Activated T-helper 17 cell treated with anti-CD3 and anti-CD28 coated beads, Interleukin-2, amount 50 U/mL, for 72 hours (primary cell): ENCODE data around the gene RPH3AL. TPM values are rescaled to one million over a fixed set of nuclear protein-coding genes. Genes with fewer than 3 reads are reported as not detected.
"Not testable (repeated sequence)": the region's sequence is repeated elsewhere in the genome, so short reads cannot be mapped to it uniquely, and the experiment has no call there.

Source experiments
- ATAC-seq: fragments of 150-1000 bp; cut with Tn5 transposase; replicated peaks from 2 replicates; pipeline ENCODE4 v1.10.0; 2021; ENCODE audit warnings: mild to moderate bottlenecking, moderate library complexity
- H3K27ac Mint-ChIP-seq: one replicate; pipeline ENCODE4 v1.8.0; 2022; ENCODE audit warnings: mixed read lengths
- H3K27me3 Mint-ChIP-seq: one replicate; pipeline ENCODE4 v1.8.0; 2022; ENCODE audit warnings: mixed read lengths
- H3K36me3 Mint-ChIP-seq: one replicate; pipeline ENCODE4 v1.8.0; 2022; ENCODE audit warnings: low read depth, mild to moderate bottlenecking, mixed read lengths
- H3K4me1 Mint-ChIP-seq: one replicate; pipeline ENCODE4 v1.8.0; 2022; ENCODE audit warnings: mixed read lengths
- H3K4me3 Mint-ChIP-seq: one replicate; pipeline ENCODE4 v1.8.0; 2022; ENCODE audit warnings: mild to moderate bottlenecking, mixed read lengths
- H3K9me3 Mint-ChIP-seq: one replicate; pipeline ENCODE4 v1.8.0; 2022; ENCODE audit warnings: mixed read lengths
- total RNA-seq, 2 donors: library from RNA; stranded (reverse); gene quantifications; one replicate each; pipeline ENCODE4 v1.2.3, GENCODE V29; 2022

RPH3AL gene
- total RNA-seq, 2 donors from 2014 or later, result 1.9 to 2.5 TPM

- Mint-ChIP-seq H3K27ac (no peak overlapping the region), H3K36me3 (no peaks in the 10 kb centered on the region), H3K4me3 (no peak overlapping the region), H3K27me3 (no peaks in the 10 kb centered on the region), H3K4me1 (peaks cover 5% of the 10 kb centered on the region), H3K9me3 (peaks cover 3% of the 10 kb centered on the region)
- ATAC-seq, result no peak
Observed at GRCh38 chr17:245020-245419, 107.6 kb downstream of the RPH3AL start.

DNA sequence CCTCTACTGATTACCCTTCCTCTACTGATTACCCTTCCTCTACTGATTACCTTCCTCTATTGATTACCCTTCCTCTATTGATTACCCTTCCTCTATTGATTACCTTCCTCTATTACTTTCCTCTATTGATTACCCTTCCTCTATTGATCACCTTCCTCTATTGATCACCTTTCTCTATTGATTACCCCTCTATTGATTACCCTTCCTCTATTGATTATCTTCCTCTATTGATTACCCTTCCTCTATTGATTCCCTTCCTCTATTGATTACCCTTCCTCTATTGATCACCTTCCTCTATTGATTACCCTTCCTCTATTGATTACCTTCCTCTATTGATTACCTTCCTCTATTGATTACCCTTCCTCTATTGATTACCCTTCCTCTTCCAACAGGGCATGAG is 108.7 kb downstream of the RPH3AL start:
- not testable (repeated sequence) for H3K36me3 Mint-ChIP-seq, H3K4me1 Mint-ChIP-seq, H3K4me3 Mint-ChIP-seq, H3K9me3 Mint-ChIP-seq, ATAC-seq, H3K27ac Mint-ChIP-seq, H3K27me3 Mint-ChIP-seq

- H3K36me3 Mint-ChIP-seq, result no peaks in the 10 kb centered on the region
- no peak for ATAC-seq
- H3K4me1 Mint-ChIP-seq, result no peaks in the 10 kb centered on the region
- no peaks in the 10 kb centered on the region for H3K27me3 Mint-ChIP-seq
- H3K27ac Mint-ChIP-seq, result no peak overlapping the region
- H3K4me3 Mint-ChIP-seq, result no peak overlapping the region
- peaks cover 3% of the 10 kb centered on the region for H3K9me3 Mint-ChIP-seq
Observed at GRCh38 chr17:238964-239259, 113.7 kb downstream of the RPH3AL start.

DNA sequence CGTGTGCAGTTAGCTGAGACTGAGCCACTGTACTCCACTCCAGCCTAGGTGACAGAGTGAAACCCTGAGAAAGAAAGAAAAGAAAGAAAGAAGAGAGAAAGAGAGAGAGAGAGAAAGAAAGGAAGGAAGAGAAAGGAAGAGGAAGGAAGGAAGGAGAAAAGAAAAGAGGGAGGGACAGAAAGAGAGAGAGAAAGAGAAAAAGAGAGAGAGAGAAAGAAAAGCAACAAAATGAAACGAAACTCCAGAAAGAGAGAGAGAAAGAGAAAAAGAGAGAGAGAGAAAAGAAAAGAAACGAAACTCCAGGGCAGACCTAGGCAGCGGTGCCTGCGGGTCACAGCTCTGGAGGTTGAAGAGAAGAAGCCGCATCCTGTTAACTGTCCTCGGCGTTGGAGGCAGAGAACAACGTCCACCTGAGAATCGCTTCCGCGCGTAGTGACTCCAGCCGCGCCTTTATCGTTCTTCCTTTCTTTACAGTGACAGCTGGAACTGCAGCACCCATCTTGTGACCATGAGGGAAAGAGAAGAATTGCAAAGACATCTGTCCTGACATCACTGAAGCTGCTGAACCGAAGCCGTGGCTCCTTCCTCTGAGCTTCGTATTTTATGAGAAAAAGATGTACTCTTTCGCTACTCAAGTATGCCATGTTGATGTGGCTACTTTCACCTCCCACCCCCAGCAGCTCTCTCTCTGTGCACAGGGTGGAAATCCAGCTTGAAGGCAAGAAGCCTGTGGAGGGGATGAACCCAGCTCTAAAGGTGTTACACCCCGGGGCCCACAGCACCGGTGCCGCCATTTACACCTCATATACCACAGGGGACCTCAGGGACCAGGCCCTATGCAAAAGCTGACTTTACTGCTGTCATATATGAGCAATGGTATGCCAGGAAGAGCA is 114.3 kb downstream of the RPH3AL start:
- Mint-ChIP-seq H3K9me3 (no peaks in the 10 kb centered on the region), H3K4me3 (no peak overlapping the region), H3K4me1 (no peaks in the 10 kb centered on the region), H3K27ac (no peak overlapping the region), H3K27me3 (no peaks in the 10 kb centered on the region), H3K36me3 (no peaks in the 10 kb centered on the region)
- no peak for ATAC-seq

GRCh38 chr17:237406-237955 is 115.1 kb downstream of the RPH3AL start:
- no peaks in the 10 kb centered on the region for H3K27me3 Mint-ChIP-seq
- ATAC-seq, result no peak
- no peak overlapping the region for H3K27ac Mint-ChIP-seq
- no peaks in the 10 kb centered on the region for H3K9me3 Mint-ChIP-seq
- no peaks in the 10 kb centered on the region for H3K4me1 Mint-ChIP-seq
- no peak overlapping the region for H3K4me3 Mint-ChIP-seq
- no peaks in the 10 kb centered on the region for H3K36me3 Mint-ChIP-seq

DNA sequence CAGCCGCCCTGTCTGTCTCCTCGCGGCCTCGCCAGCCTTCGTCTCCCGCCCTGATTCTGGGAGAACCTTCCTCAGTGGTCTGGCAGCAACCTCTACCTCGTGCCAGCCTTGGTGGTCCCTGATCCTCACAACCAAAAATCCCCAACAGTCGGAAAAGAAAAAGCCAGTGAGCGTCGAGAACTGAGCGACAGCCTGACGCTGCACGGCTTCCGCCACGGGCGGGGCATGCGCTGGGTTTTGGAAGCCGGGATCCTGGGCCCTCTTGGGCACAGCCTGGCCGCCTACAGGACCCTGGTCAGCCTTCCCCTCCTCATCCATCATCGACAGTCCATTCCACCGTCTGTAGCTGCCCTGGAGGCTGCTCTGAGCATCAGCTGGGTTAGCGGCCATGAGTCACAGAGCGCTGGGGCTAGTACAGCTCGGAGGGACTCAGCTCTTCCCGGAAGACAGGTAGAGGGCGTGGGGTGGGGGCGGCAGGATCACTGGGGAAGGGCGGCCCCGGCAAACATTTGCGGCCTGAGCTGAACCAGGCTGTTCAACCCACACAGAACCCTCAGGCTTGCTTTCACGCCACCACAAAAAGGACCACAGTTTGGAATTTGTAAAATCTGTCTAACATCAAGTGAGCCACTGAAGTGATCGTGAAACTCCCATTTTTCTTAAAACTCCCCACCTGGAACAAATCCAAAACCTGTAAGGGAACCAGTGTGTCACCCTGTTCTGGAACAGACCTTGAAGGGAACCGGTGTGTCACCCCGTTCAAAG is 115.8 kb downstream of the RPH3AL start:
- H3K4me3 Mint-ChIP-seq, result no peak overlapping the region
- H3K4me1 Mint-ChIP-seq, result no peaks in the 10 kb centered on the region

GRCh38 chr17:235831-236640 is 116.6 kb downstream of the RPH3AL start:
- H3K36me3 Mint-ChIP-seq, result no peaks in the 10 kb centered on the region
- H3K27ac Mint-ChIP-seq, result no peak overlapping the region
- H3K4me1 Mint-ChIP-seq, result no peaks in the 10 kb centered on the region

More for the DNA sequence above, 115.8 kb downstream of the RPH3AL start:
- Mint-ChIP-seq H3K27ac (no peak overlapping the region), H3K27me3 (no peaks in the 10 kb centered on the region), H3K9me3 (no peaks in the 10 kb centered on the region), H3K36me3 (no peaks in the 10 kb centered on the region)
- ATAC-seq, result no peak

DNA sequence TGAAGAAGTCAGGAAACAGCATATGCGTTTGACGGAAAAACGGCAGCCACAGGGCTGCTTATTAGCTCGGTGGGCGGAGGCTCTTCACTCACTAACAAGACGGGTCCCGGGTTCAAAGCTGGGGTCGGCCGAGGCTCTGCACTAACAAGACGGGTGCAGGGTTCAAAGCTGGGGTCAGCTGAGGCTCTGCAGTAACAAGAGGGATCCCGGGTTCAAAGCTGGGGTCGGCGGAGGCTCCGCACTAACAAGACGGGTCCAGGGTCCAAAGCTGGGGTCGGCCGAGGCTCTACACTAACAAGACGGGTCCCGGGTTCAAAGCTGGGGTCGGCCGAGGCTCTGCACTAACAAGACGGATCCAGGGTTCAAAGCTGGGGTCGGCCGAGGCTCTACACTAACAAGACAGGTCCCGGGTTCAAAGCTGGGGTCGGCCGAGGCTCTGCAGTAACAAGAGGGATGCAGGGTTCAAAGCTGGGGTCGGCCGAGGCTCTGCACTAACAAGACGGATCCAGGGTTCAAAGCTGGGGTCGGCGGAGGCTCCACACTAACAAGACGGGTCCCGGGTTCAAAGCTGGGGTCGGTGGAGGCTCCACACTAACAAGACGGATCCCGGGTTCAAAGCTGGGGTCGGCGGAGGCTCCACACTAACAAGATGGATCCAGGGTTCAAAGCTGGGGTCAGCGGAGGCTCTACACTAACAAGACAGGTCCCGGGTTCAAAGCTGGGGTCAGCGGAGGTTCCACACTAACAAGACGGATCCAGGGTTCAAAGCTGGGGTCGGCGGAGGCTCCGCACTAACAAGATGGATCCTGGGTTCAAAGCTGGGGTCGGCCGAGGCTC is 117.4 kb downstream of the RPH3AL start:
- H3K27ac Mint-ChIP-seq, H3K4me1 Mint-ChIP-seq, H3K4me3 Mint-ChIP-seq, ATAC-seq, H3K36me3 Mint-ChIP-seq, H3K27me3 Mint-ChIP-seq, H3K9me3 Mint-ChIP-seq: not testable (repeated sequence)

More at GRCh38 chr17:235831-236640, 116.6 kb downstream of the RPH3AL start:
- H3K4me3 Mint-ChIP-seq, result no peak overlapping the region
- no peaks in the 10 kb centered on the region for H3K27me3 Mint-ChIP-seq
- H3K9me3 Mint-ChIP-seq, result no peaks in the 10 kb centered on the region
- no peak for ATAC-seq

GRCh38 chr17:234163-234993 is 118.2 kb downstream of the RPH3AL start:
- not testable (repeated sequence) for H3K27ac Mint-ChIP-seq, H3K4me1 Mint-ChIP-seq, ATAC-seq, H3K36me3 Mint-ChIP-seq, H3K9me3 Mint-ChIP-seq, H3K4me3 Mint-ChIP-seq, H3K27me3 Mint-ChIP-seq

DNA sequence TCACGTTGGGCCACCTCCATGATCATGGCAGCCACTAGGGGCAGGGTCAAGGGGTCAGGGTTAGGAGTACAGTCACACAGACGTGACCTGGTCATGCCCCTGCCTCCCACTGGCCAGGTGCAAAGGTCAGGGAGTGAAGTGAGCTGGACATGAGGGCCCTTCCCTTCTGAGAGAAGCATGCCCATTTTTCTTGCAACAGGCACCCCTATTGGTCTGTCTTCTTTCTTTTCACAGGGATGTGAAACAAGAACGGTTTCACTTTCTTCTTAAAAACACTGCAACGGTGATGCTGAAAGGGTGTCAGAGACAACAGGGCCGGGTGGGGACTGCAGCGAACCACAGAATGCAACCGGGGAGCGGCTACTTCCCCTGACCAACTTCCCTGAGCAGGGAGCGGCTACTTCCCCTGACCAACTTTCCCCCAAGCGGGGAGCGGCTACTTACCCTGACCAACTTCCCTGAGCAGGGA is 119.1 kb downstream of the RPH3AL start:
- H3K9me3 Mint-ChIP-seq, result no peaks in the 10 kb centered on the region
- H3K27ac Mint-ChIP-seq, result no peak overlapping the region
- ATAC-seq, result no peak
- H3K4me3 Mint-ChIP-seq, result no peak overlapping the region
- no peaks in the 10 kb centered on the region for H3K27me3 Mint-ChIP-seq
- H3K36me3 Mint-ChIP-seq, result no peaks in the 10 kb centered on the region
- no peaks in the 10 kb centered on the region for H3K4me1 Mint-ChIP-seq

GRCh38 chr17:231966-232807 is 120.4 kb downstream of the RPH3AL start:
- Mint-ChIP-seq H3K27me3 (no peaks in the 10 kb centered on the region), H3K9me3 (no peaks in the 10 kb centered on the region), H3K4me3 (no peak overlapping the region), H3K4me1 (no peaks in the 10 kb centered on the region), H3K36me3 (no peaks in the 10 kb centered on the region), H3K27ac (no peak overlapping the region)
- ATAC-seq, result no peak

DNA sequence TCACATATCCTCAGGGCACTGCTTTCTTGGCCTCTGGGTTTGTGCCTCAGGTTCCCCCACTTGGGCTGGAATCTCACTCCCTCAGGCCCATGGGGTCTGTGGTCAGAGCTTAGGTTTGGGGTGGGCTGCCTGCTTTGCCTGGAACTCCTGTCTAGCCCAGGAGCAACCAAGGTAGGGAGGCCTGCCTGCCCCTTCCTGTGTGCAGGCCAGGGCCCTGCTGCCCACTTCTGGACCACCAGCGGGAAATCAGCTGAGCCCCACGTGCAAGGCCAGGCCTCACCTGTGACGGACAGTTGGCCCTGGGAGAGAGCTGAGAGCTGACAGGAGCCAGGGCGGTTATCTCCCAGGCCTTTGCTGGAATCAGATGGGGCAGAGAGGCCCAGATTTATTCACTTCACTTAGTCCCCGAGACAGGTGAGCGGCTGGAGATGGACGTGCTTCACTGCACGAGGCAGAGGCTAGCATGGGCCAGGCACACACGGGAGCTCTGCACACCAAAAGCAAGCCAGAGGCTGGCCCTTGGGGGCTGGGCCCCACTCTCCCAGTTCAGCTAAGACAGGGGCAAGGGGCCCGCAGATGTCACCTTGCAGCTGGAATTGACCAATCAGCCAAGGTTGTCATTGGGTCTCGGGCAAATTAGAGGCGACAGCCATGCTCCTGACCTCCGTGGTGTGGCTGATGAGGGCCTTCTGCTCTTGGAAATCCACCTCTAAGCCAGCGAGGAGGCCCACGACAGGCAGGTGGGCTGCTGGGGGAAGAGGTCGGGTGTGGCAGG is 121.2 kb downstream of the RPH3AL start:
- Mint-ChIP-seq H3K36me3 (no peaks in the 10 kb centered on the region), H3K9me3 (no peaks in the 10 kb centered on the region), H3K27me3 (no peaks in the 10 kb centered on the region), H3K27ac (no peak overlapping the region), H3K4me1 (no peaks in the 10 kb centered on the region), H3K4me3 (no peak overlapping the region)
- ATAC-seq, result no peak
